ENCODE results near the gene YTHDC1. TPM values are rescaled to one million over a fixed set of nuclear protein-coding genes. Genes with fewer than 3 reads are reported as not detected.

YTHDC1 gene
- total and polyA plus RNA-seq, 2 of the 13 experiments (the other 11 are each of a cell fraction or from before 2014, with no cell fraction given) = 37.3 to 56.8 TPM

DNA sequence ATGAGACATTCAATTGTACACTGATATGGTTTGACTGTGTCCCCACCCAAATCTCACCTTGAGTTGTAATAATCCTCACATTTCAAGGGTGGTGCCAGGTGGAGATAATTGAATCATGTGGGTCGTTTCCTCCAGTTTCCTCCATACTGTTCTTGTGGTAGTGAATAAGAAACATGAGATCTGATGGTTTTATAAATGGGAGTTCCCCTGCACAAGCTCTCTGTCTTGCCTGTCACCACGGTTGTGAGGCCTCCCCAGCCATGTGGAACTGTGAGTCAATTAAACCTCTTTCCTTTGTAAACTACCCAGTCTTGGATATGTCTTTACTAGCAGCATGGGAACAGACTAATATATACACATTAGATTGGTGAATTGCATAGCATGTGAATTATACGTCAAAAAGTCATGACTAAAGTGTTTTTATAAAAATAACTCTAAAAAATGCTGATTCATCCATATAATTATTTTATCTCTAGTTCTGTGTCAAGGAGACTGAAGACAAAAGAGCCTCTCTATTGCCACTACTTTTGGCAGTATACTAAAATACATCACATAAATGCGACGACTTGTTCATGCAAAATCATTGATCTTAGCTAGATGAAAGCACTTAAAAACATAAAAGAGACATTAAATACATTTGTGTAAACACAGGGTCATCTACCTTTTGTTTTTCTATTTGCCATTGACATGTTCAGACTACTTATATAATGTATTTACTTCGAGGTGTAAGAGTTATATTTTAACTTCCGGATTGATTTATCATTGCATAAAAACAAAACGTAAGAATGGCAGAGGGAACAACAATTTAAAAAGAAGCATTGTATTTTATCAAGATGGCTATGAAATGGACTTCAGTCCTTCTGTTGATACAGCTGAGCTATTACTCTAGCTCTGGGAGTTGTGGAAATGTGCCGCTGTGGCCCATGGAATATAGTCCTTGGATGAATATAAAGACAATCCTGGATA lies 50.1 kb downstream of the YTHDC1 start (continued):
- TF ChIP-seq, protein P1, sequence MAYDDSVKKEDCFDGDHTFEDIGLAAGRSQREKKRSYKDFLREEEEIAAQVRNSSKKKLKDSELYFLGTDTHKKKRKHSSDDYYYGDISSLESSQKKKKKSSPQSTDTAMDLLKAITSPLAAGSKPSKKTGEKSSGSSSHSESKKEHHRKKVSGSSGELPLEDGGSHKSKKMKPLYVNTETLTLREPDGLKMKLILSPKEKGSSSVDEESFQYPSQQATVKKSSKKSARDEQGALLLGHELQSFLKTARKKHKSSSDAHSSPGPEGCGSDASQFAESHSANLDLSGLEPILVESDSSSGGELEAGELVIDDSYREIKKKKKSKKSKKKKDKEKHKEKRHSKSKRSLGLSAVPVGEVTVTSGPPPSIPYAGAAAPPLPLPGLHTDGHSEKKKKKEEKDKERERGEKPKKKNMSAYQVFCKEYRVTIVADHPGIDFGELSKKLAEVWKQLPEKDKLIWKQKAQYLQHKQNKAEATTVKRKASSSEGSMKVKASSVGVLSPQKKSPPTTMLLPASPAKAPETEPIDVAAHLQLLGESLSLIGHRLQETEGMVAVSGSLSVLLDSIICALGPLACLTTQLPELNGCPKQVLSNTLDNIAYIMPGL (CRISPR knock-in tag; IDR thresholded peaks at IDR 0.05; ENCODE audit: borderline replicate concordance in 1 of 2, low read depth in 1 of 2) = no peak
- no peak for TF ChIP-seq TBL1XR1 (IDR thresholded peaks at IDR 0.05; ENCODE audit: borderline replicate concordance, low read length, partially characterized antibody)
- no peak for TF ChIP-seq FIP1L1 (IDR thresholded peaks at IDR 0.05; ENCODE audit: borderline replicate concordance, insufficient read depth, low read depth, low read length)
- peak; percentile 71; the same call in 1 of the 2 replicates for TF ChIP-seq NCOR1 (IDR thresholded peaks at IDR 0.05; ENCODE audit: borderline replicate concordance, low read length)
- TF ChIP-seq MIXL1 (CRISPR knock-in tag; IDR thresholded peaks at IDR 0.05) = 0 out of 2 replicates have a peak, but pooled peaks have one; percentile 42
- TF ChIP-seq, protein P2, sequence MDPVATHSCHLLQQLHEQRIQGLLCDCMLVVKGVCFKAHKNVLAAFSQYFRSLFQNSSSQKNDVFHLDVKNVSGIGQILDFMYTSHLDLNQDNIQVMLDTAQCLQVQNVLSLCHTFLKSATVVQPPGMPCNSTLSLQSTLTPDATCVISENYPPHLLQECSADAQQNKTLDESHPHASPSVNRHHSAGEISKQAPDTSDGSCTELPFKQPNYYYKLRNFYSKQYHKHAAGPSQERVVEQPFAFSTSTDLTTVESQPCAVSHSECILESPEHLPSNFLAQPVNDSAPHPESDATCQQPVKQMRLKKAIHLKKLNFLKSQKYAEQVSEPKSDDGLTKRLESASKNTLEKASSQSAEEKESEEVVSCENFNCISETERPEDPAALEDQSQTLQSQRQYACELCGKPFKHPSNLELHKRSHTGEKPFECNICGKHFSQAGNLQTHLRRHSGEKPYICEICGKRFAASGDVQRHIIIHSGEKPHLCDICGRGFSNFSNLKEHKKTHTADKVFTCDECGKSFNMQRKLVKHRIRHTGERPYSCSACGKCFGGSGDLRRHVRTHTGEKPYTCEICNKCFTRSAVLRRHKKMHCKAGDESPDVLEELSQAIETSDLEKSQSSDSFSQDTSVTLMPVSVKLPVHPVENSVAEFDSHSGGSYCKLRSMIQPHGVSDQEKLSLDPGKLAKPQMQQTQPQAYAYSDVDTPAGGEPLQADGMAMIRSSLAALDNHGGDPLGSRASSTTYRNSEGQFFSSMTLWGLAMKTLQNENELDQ (CRISPR knock-in tag; IDR thresholded peaks at IDR 0.05; ENCODE audit: borderline replicate concordance) = no peak
- no peak for TF ChIP-seq ARHGAP35 (CRISPR knock-in tag; IDR thresholded peaks at IDR 0.05; ENCODE audit: borderline replicate concordance)
- no peak for TF ChIP-seq CBX2 (IDR thresholded peaks at IDR 0.05; ENCODE audit: low read depth, low read length)
- no peak for TF ChIP-seq CBX2 (CRISPR knock-in tag; IDR thresholded peaks at IDR 0.05; ENCODE audit: low read depth)
- TF ChIP-seq ZNF644 (CRISPR knock-in tag; IDR thresholded peaks at IDR 0.05; ENCODE audit: low read depth) = peak; percentile 34; the same call in 1 of the 2 replicates
- TF ChIP-seq, protein P3, sequence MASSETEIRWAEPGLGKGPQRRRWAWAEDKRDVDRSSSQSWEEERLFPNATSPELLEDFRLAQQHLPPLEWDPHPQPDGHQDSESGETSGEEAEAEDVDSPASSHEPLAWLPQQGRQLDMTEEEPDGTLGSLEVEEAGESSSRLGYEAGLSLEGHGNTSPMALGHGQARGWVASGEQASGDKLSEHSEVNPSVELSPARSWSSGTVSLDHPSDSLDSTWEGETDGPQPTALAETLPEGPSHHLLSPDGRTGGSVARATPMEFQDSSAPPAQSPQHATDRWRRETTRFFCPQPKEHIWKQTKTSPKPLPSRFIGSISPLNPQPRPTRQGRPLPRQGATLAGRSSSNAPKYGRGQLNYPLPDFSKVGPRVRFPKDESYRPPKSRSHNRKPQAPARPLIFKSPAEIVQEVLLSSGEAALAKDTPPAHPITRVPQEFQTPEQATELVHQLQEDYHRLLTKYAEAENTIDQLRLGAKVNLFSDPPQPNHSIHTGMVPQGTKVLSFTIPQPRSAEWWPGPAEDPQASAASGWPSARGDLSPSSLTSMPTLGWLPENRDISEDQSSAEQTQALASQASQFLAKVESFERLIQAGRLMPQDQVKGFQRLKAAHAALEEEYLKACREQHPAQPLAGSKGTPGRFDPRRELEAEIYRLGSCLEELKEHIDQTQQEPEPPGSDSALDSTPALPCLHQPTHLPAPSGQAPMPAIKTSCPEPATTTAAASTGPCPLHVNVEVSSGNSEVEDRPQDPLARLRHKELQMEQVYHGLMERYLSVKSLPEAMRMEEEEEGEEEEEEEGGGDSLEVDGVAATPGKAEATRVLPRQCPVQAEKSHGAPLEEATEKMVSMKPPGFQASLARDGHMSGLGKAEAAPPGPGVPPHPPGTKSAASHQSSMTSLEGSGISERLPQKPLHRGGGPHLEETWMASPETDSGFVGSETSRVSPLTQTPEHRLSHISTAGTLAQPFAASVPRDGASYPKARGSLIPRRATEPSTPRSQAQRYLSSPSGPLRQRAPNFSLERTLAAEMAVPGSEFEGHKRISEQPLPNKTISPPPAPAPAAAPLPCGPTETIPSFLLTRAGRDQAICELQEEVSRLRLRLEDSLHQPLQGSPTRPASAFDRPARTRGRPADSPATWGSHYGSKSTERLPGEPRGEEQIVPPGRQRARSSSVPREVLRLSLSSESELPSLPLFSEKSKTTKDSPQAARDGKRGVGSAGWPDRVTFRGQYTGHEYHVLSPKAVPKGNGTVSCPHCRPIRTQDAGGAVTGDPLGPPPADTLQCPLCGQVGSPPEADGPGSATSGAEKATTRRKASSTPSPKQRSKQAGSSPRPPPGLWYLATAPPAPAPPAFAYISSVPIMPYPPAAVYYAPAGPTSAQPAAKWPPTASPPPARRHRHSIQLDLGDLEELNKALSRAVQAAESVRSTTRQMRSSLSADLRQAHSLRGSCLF (CRISPR knock-in tag; IDR thresholded peaks at IDR 0.05; ENCODE audit: borderline replicate concordance) = no peak
- TF ChIP-seq HNF4A (CRISPR knock-in tag; IDR thresholded peaks at IDR 0.05) = peak; percentile 73
- no peak for TF ChIP-seq ZNF451 (CRISPR knock-in tag; IDR thresholded peaks at IDR 0.05)
- TF ChIP-seq TCF7L2 (IDR thresholded peaks at IDR 0.05; ENCODE audit: low read depth, low read length) = peak; percentile 37; the same call in 1 of the 2 replicates
- TF ChIP-seq IKZF4 (CRISPR knock-in tag; IDR thresholded peaks at IDR 0.05; ENCODE audit: borderline replicate concordance, low read depth, not compliant biosample characterization) = no peak
- TF ChIP-seq CREM (IDR thresholded peaks at IDR 0.05) = peak; percentile 78
- TF ChIP-seq CREM (CRISPR knock-in tag; IDR thresholded peaks at IDR 0.05) = no peak
- peak; percentile 77 for TF ChIP-seq ISL2 (CRISPR knock-in tag; IDR thresholded peaks at IDR 0.05)
- no peak for TF ChIP-seq THYN1 (CRISPR knock-in tag; IDR thresholded peaks at IDR 0.05; ENCODE audit: borderline replicate concordance, low read depth)
